ENCODE data around the gene KRTAP10-9.

KRTAP10-9 gene

DNA sequence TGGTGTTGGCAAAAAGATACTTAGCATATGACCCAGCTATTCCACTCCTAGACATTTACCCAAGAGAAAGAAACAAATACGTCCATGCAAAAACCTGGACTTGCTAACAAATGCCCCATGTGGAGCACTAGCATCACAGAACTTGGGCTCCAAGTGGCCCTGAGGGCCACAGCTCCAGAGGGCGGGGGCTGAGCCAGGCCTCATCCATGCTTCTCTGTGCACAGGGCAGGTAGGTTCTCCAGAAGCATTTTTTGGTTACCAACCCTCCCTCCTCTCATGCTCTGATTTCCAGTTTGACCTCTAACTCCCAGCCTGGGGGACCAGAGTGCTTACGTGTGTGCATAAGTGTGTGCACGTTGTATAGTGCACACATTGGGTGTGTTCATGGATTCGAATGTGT lies 37.8 kb downstream of the KRTAP10-9 start:
- DNase-seq (ENCODE audit: low read depth in 2 of 2): no peak

DNA sequence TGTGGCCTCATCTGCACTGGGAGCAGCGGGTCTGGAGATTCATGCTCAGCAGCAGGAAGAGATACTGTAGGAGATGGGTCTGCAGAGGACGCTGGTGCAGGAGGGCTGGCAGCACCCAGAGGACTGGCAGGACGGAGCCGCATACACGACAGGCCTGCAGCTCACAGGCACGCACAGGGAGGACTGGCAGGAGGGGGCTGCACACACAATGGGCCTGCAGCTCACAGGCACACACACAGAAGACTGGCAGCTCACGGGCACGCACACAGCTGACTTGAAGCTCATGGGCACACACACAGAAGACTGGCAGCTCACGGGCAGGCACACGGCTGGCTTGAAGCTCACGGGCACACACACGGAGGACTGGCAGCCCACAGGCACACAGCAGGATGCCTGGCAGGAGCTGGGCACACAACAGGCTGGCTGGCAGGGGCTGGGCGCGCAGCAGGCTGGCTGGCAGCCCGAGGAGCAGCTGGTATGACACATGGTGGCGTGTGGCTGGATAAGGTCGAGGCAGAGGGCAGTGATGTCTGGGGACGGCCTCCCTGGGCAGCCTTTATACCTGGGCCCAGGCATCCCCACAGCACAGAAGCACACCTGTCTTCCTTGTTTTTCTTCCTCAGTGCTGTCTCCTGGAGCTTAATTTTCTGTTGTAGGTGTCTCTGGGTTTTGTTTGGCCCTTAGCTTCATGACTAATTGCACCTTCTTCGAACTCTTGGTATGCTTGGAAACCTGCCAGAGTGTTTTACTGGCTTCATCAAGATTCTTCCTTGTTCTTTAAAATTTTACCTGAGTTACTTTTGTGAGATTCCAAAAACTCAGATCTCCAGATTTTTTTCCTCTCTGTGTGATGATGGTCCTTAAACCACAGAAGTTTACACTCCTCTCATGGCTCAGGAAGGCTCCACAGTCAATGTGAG lies 39.8 kb downstream of the KRTAP10-9 start, which contains the start of gene KRTAP12-2:
KRTAP12-2 (minus strand) TSS at position 527 of the 920 bp plus-strand sequence; CDS start at position 486, 41 bp downstream.
- DNase-seq (ENCODE audit: low read depth in 2 of 2): no peak

GRCh38 chr21:44667612-44668011 lies 40.7 kb downstream of the KRTAP10-9 start:
- DNase-seq (ENCODE audit: low read depth in 2 of 2): no peak

DNA sequence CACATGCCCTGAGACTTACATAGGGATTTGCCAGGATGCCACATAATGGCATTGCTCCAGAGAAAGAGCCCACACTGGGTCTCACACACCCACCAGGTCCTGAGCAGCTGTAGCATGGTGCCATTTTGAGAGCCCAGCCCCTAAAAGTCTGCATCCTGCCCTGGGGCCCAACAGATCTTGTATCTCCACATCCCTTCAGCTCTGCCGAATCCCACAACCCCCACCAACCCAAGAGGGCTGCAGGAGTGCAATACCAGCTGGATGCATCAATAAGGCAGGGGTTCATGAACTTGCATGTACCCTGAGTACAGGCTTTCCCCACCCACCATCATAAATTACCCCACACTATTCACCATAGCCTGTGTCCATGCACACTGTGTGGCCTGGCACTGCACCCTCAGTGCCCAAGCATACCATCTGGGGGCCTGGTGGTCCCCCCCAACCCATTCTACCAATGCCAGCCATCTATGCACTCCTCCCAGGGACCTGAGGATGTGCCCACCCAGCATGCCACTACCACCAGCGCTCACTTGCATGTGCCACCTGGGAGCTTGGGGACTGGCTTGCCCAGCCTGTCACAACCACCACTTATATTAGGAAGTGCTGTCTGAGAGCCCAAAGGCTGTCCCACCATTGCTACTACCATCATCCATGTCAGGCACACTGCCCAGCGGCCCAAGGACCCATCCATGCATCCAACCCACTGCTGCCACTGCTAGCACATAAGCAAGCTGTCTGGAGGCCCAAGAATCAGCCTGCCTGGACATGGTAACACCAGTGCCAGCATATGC lies 43.9 kb downstream of the KRTAP10-9 start:
- DNase-seq (ENCODE audit: low read depth in 2 of 2): no peak

DNA sequence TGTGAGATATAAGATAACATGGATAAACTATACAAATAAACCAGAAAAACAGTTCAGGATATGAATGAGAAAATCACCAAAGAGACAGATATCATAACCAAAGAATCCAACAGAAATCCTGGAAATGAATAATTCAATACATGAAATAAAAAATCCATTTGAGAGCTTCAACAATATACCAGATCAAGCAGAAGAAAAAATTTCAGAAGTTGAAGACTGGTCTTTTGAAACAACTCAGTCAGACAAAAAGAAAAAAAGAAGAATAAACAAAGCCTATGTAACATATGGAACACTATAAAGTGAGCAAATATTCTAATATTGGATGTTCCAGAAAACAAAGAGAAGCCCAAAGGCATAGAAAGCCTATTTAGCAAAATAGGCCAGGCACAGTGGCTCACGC lies 45.0 kb downstream of the KRTAP10-9 start:
- DNase-seq (ENCODE audit: low read depth in 2 of 2): no peak

DNA sequence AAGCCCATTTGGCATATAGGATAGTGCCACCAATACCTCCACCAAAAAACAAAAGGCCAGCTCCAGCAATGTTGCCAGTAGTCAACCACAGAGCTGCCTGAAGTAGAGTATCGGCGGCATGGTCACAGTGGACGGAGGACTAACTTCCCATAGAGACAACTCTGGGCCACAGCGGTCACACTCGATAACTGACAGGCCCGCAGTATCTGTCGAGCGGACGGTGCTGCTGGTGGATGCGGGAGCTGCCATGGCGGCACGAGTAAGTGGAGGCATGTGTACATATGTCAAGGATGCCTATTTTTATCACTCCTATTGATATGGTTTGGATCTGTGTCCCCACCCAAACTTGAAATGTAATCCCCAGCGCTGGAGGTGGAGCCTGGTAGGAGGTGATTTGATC lies 51.0 kb downstream of the KRTAP10-9 start:
- no peak for DNase-seq (ENCODE audit: low read depth in 2 of 2)

Measured in stimulated activated CD8-positive, alpha-beta memory T cell treated with anti-CD3 and anti-CD28 coated beads, Interleukin-2, amount 100 ng/mL, for 1 hour (primary cell).